Measurements from ENCODE around the gene KIF3A. TPM values are rescaled to one million over a fixed set of nuclear protein-coding genes. Genes with fewer than 3 reads are reported as not detected.

Gene KIF3A
- total RNA-seq, 1 donor from 2014 or later, result 20.0 TPM

DNA sequence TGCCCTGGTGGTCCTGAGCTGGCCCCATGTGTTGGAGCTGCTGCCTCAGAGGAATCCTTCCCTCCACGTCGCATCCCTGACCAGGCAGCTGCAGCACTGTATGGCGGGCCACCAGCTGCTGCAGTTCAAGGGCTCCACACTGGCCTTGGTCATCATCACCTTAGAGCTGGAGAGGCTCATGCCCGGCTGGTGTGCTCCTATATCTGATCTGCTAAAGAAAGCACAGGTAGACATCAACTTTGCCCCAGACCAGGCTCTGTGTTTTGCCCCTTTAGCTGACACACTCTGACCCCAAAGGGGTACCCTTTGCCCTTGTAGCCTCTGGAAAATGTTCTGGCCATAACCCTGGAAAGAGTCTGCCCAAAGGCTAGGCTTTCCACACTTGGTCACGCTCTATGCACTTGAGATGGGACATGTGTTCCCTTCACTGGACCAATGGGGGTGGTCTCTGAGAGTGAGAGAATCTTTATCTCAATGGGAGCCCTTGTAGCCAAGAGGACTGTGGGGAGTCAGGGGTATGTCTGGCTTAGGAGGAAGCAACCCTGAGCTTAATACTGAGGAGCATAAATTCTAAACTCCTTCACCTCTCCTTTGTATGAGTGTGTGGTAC, 14.7 kb upstream of the KIF3A start:
- Mint-ChIP-seq H3K27me3 (peaks cover 36% of the 10 kb centered on the region), H3K9me3 (no peaks in the 10 kb centered on the region), H3K4me3 (no peak overlapping the region), H3K4me1 (ENCODE audit: unreplicated experiment) (no peaks in the 10 kb centered on the region), H3K27ac (no peak overlapping the region), H3K36me3 (no peaks in the 10 kb centered on the region)
- TF ChIP-seq, protein P1, sequence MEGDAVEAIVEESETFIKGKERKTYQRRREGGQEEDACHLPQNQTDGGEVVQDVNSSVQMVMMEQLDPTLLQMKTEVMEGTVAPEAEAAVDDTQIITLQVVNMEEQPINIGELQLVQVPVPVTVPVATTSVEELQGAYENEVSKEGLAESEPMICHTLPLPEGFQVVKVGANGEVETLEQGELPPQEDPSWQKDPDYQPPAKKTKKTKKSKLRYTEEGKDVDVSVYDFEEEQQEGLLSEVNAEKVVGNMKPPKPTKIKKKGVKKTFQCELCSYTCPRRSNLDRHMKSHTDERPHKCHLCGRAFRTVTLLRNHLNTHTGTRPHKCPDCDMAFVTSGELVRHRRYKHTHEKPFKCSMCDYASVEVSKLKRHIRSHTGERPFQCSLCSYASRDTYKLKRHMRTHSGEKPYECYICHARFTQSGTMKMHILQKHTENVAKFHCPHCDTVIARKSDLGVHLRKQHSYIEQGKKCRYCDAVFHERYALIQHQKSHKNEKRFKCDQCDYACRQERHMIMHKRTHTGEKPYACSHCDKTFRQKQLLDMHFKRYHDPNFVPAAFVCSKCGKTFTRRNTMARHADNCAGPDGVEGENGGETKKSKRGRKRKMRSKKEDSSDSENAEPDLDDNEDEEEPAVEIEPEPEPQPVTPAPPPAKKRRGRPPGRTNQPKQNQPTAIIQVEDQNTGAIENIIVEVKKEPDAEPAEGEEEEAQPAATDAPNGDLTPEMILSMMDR (conservative IDR thresholded peaks at IDR 0.05), result no peak
- no peak for DNase-seq (ENCODE audit: extremely low spot score, unreplicated experiment)

- Mint-ChIP-seq H3K4me3 (no peak overlapping the region), H3K9me3 (no peaks in the 10 kb centered on the region), H3K4me1 (ENCODE audit: unreplicated experiment) (no peaks in the 10 kb centered on the region), H3K27me3 (peaks cover 40% of the 10 kb centered on the region), H3K27ac (no peak overlapping the region), H3K36me3 (no peaks in the 10 kb centered on the region)
- no peak for DNase-seq (ENCODE audit: extremely low spot score, unreplicated experiment)
- TF ChIP-seq, protein P1 (conservative IDR thresholded peaks at IDR 0.05), result no peak
These were observed 14.1 kb upstream of the KIF3A start for GRCh38 chr5:132751444-132751843.

GRCh38 chr5:132750471-132751230, 13.3 kb upstream of the KIF3A start:
- Mint-ChIP-seq H3K9me3 (no peaks in the 10 kb centered on the region), H3K27me3 (peaks cover 47% of the 10 kb centered on the region), H3K36me3 (no peaks in the 10 kb centered on the region), H3K4me1 (ENCODE audit: unreplicated experiment) (no peaks in the 10 kb centered on the region), H3K27ac (no peak overlapping the region), H3K4me3 (no peak overlapping the region)
- DNase-seq (ENCODE audit: extremely low spot score, unreplicated experiment), result no peak
- TF ChIP-seq, protein P1 (conservative IDR thresholded peaks at IDR 0.05), result no peak

GRCh38 chr5:132749506-132749905, 12.2 kb upstream of the KIF3A start:
- Mint-ChIP-seq H3K36me3 (no peaks in the 10 kb centered on the region), H3K9me3 (no peaks in the 10 kb centered on the region), H3K4me3 (no peak overlapping the region), H3K27ac (no peak overlapping the region), H3K27me3 (peaks cover 58% of the 10 kb centered on the region), H3K4me1 (ENCODE audit: unreplicated experiment) (no peaks in the 10 kb centered on the region)
- TF ChIP-seq, protein P1 (conservative IDR thresholded peaks at IDR 0.05), result no peak
- no peak for DNase-seq (ENCODE audit: extremely low spot score, unreplicated experiment)

- TF ChIP-seq, protein P1 (conservative IDR thresholded peaks at IDR 0.05), result no peak
- no peaks in the 10 kb centered on the region for H3K4me1 Mint-ChIP-seq (ENCODE audit: unreplicated experiment)
- peaks cover 61% of the 10 kb centered on the region for H3K27me3 Mint-ChIP-seq
- peak overlapping the region; percentile 62 for H3K4me3 Mint-ChIP-seq
- no peaks in the 10 kb centered on the region for H3K36me3 Mint-ChIP-seq
- no peak overlapping the region for H3K27ac Mint-ChIP-seq
- DNase-seq (ENCODE audit: extremely low spot score, unreplicated experiment), result no peak
- no peaks in the 10 kb centered on the region for H3K9me3 Mint-ChIP-seq
These were observed 11.2 kb upstream of the KIF3A start for GRCh38 chr5:132748522-132749000.

Data from type B pancreatic cell (in vitro differentiated cells).